ENCODE data around the gene ATP1A1.

ATP1A1 gene

GRCh38 chr1:116414364-116414763 lies 41.3 kb downstream of the ATP1A1 start:
- H3K36me3 Mint-ChIP-seq: peaks cover 6% of the 10 kb centered on the region
- no peaks in the 10 kb centered on the region for H3K9me3 Mint-ChIP-seq
- H3K4me1 Mint-ChIP-seq: peaks cover 15% of the 10 kb centered on the region
- DNase-seq (ENCODE audit: low spot score in 2 of 2) (no peak), ATAC-seq (ENCODE audit: low read depth) (no peak)
- no peak overlapping the region for H3K27ac Mint-ChIP-seq
- no peak overlapping the region for H3K4me3 Mint-ChIP-seq
- no peaks in the 10 kb centered on the region for H3K27me3 Mint-ChIP-seq

GRCh38 chr1:116415200-116415698 lies 42.2 kb downstream of the ATP1A1 start:
- Mint-ChIP-seq H3K36me3 (peaks cover 6% of the 10 kb centered on the region), H3K4me3 (no peak overlapping the region), H3K27me3 (no peaks in the 10 kb centered on the region), H3K4me1 (peaks cover 15% of the 10 kb centered on the region), H3K27ac (no peak overlapping the region), H3K9me3 (no peaks in the 10 kb centered on the region)
- no peak for DNase-seq (ENCODE audit: low spot score in 2 of 2)
- no peak for ATAC-seq (ENCODE audit: low read depth)

- no peaks in the 10 kb centered on the region for H3K27me3 Mint-ChIP-seq
- no peak overlapping the region for H3K4me3 Mint-ChIP-seq
- peaks cover 6% of the 10 kb centered on the region for H3K36me3 Mint-ChIP-seq
- peaks cover 15% of the 10 kb centered on the region for H3K4me1 Mint-ChIP-seq
- ATAC-seq (ENCODE audit: low read depth) (no peak), DNase-seq (ENCODE audit: low spot score in 2 of 2) (no peak)
- H3K9me3 Mint-ChIP-seq: no peaks in the 10 kb centered on the region
- H3K27ac Mint-ChIP-seq: no peak overlapping the region
Observed at GRCh38 chr1:116415699-116416533, 42.9 kb downstream of the ATP1A1 start.

GRCh38 chr1:116416854-116417513 lies 43.9 kb downstream of the ATP1A1 start:
- DNase-seq (ENCODE audit: low spot score in 2 of 2) (no peak), ATAC-seq (ENCODE audit: low read depth) (no peak)
- Mint-ChIP-seq H3K4me1 (peaks cover 15% of the 10 kb centered on the region), H3K4me3 (peak overlapping the region; percentile 93), H3K36me3 (peaks cover 6% of the 10 kb centered on the region), H3K27ac (no peak overlapping the region), H3K27me3 (no peaks in the 10 kb centered on the region), H3K9me3 (no peaks in the 10 kb centered on the region)

- Mint-ChIP-seq H3K9me3 (no peaks in the 10 kb centered on the region), H3K27me3 (no peaks in the 10 kb centered on the region), H3K4me3 (peak overlapping the region; percentile 93), H3K36me3 (peaks cover 6% of the 10 kb centered on the region), H3K27ac (peak overlapping the region; percentile 92), H3K4me1 (peaks cover 15% of the 10 kb centered on the region)
- ATAC-seq (ENCODE audit: low read depth) (no peak), DNase-seq (ENCODE audit: low spot score in 2 of 2) (no peak)
Observed at GRCh38 chr1:116417678-116418077, 44.6 kb downstream of the ATP1A1 start.

GRCh38 chr1:116418091-116418830 lies 45.2 kb downstream of the ATP1A1 start:
- ATAC-seq (ENCODE audit: low read depth): peak; percentile 93
- Mint-ChIP-seq H3K27me3 (no peaks in the 10 kb centered on the region), H3K4me1 (peaks cover 15% of the 10 kb centered on the region), H3K27ac (peak overlapping the region; percentile 92), H3K4me3 (peak overlapping the region; percentile 93), H3K9me3 (no peaks in the 10 kb centered on the region), H3K36me3 (peaks cover 6% of the 10 kb centered on the region)
- DNase-seq (ENCODE audit: low spot score in 2 of 2): peak; percentile 80 to 86

GRCh38 chr1:116420417-116421200 lies 47.6 kb downstream of the ATP1A1 start:
- DNase-seq (ENCODE audit: low spot score in 2 of 2) (no peak), ATAC-seq (ENCODE audit: low read depth) (no peak)
- H3K9me3 Mint-ChIP-seq: no peaks in the 10 kb centered on the region
- H3K27me3 Mint-ChIP-seq: peaks cover 3% of the 10 kb centered on the region
- H3K4me1 Mint-ChIP-seq: peaks cover 11% of the 10 kb centered on the region
- no peak overlapping the region for H3K27ac Mint-ChIP-seq
- H3K4me3 Mint-ChIP-seq: no peak overlapping the region
- no peaks in the 10 kb centered on the region for H3K36me3 Mint-ChIP-seq

GRCh38 chr1:116424438-116424837 lies 51.4 kb downstream of the ATP1A1 start:
- no peaks in the 10 kb centered on the region for H3K4me1 Mint-ChIP-seq
- H3K27me3 Mint-ChIP-seq: peaks cover 3% of the 10 kb centered on the region
- no peak overlapping the region for H3K27ac Mint-ChIP-seq
- ATAC-seq (ENCODE audit: low read depth) (no peak), DNase-seq (ENCODE audit: low spot score in 2 of 2) (no peak)
- no peaks in the 10 kb centered on the region for H3K9me3 Mint-ChIP-seq
- H3K4me3 Mint-ChIP-seq: no peak overlapping the region
- no peaks in the 10 kb centered on the region for H3K36me3 Mint-ChIP-seq

- no peak for ATAC-seq (ENCODE audit: low read depth)
- H3K36me3 Mint-ChIP-seq: no peaks in the 10 kb centered on the region
- no peaks in the 10 kb centered on the region for H3K4me1 Mint-ChIP-seq
- H3K4me3 Mint-ChIP-seq: no peak overlapping the region
- peaks cover 3% of the 10 kb centered on the region for H3K27me3 Mint-ChIP-seq
- no peak overlapping the region for H3K27ac Mint-ChIP-seq
- DNase-seq (ENCODE audit: low spot score in 2 of 2): no peak
- no peaks in the 10 kb centered on the region for H3K9me3 Mint-ChIP-seq
Observed at GRCh38 chr1:116424863-116425262, 51.8 kb downstream of the ATP1A1 start.

- H3K4me1 Mint-ChIP-seq: no peaks in the 10 kb centered on the region
- ATAC-seq (ENCODE audit: low read depth): no peak
- H3K9me3 Mint-ChIP-seq: no peaks in the 10 kb centered on the region
- H3K36me3 Mint-ChIP-seq: no peaks in the 10 kb centered on the region
- H3K27me3 Mint-ChIP-seq: peaks cover 3% of the 10 kb centered on the region
- no peak overlapping the region for H3K4me3 Mint-ChIP-seq
- DNase-seq (ENCODE audit: low spot score in 2 of 2): no peak
- H3K27ac Mint-ChIP-seq: no peak overlapping the region
Observed at GRCh38 chr1:116425987-116426386, 52.9 kb downstream of the ATP1A1 start.

GRCh38 chr1:116426401-116426800 lies 53.4 kb downstream of the ATP1A1 start:
- Mint-ChIP-seq H3K27me3 (peaks cover 3% of the 10 kb centered on the region), H3K4me3 (no peak overlapping the region), H3K27ac (no peak overlapping the region), H3K4me1 (no peaks in the 10 kb centered on the region), H3K9me3 (no peaks in the 10 kb centered on the region), H3K36me3 (no peaks in the 10 kb centered on the region)
- DNase-seq (ENCODE audit: low spot score in 2 of 2) (no peak), ATAC-seq (ENCODE audit: low read depth) (no peak)

GRCh38 chr1:116428576-116428975 lies 55.5 kb downstream of the ATP1A1 start:
- Mint-ChIP-seq H3K4me1 (no peaks in the 10 kb centered on the region), H3K27me3 (peaks cover 3% of the 10 kb centered on the region), H3K27ac (no peak overlapping the region), H3K9me3 (no peaks in the 10 kb centered on the region), H3K4me3 (no peak overlapping the region), H3K36me3 (no peaks in the 10 kb centered on the region)
- ATAC-seq (ENCODE audit: low read depth) (no peak), DNase-seq (ENCODE audit: low spot score in 2 of 2) (no peak)

- no peak overlapping the region for H3K27ac Mint-ChIP-seq
- no peak overlapping the region for H3K4me3 Mint-ChIP-seq
- no peak for DNase-seq (ENCODE audit: low spot score in 2 of 2)
- ATAC-seq (ENCODE audit: low read depth): no peak
- H3K4me1 Mint-ChIP-seq: no peaks in the 10 kb centered on the region
- H3K9me3 Mint-ChIP-seq: no peaks in the 10 kb centered on the region
- no peaks in the 10 kb centered on the region for H3K36me3 Mint-ChIP-seq
- no peaks in the 10 kb centered on the region for H3K27me3 Mint-ChIP-seq
Observed at GRCh38 chr1:116429821-116430374, 56.9 kb downstream of the ATP1A1 start.

Data from memory B cell (primary cell).